ENCODE results near the gene HACD4. TPM values are rescaled to one million over a fixed set of nuclear protein-coding genes. Genes with fewer than 3 reads are reported as not detected.

HACD4 gene
- total RNA-seq, 2 experiments from 2014 or later: 1.1 to 1.6 TPM

- no peak for DNase-seq
These were observed 11.0 kb upstream of the HACD4 start for GRCh38 chr9:21042466-21042865.

GRCh38 chr9:21039302-21039701 is 7.9 kb upstream of the HACD4 start:
- Mint-ChIP-seq H3K36me3 (ENCODE audit: low read depth) (no peaks in the 10 kb centered on the region), H3K4me1 (ENCODE audit: low read depth) (peaks cover 5% of the 10 kb centered on the region), H3K27me3 (ENCODE audit: low read depth) (no peaks in the 10 kb centered on the region), H3K4me3 (no peak overlapping the region), H3K27ac (no peak overlapping the region), H3K9me3 (no peaks in the 10 kb centered on the region)
- DNase-seq: no peak
- intact Hi-C loops (cut with micrococcal nuclease): loop anchor here (10.0 kb wide), 2 partner anchors 535 to 965 kb away; partner anchors contain the start of gene CDKN2B
- CTCF ChIA-PET: interaction anchor here (0.5 kb wide), 1 partner anchor 1199 kb away, joined by 5 read pairs; no protein-coding TSS in a partner anchor

More at GRCh38 chr9:21042466-21042865, 11.0 kb upstream of the HACD4 start:
- intact Hi-C loops (cut with micrococcal nuclease): no loop called here
- Mint-ChIP-seq H3K27me3 (ENCODE audit: low read depth) (no peaks in the 10 kb centered on the region), H3K36me3 (ENCODE audit: low read depth) (no peaks in the 10 kb centered on the region), H3K4me1 (ENCODE audit: low read depth) (peaks cover 5% of the 10 kb centered on the region), H3K4me3 (no peak overlapping the region), H3K27ac (no peak overlapping the region), H3K9me3 (no peaks in the 10 kb centered on the region)
- CTCF ChIA-PET: no interaction called here

GRCh38 chr9:21037278-21037677 is 5.8 kb upstream of the HACD4 start:
- intact Hi-C loops (cut with micrococcal nuclease): loop anchor here (10.0 kb wide), 2 partner anchors 532 to 968 kb away; partner anchors contain the start of gene CDKN2B
- Mint-ChIP-seq H3K9me3 (no peaks in the 10 kb centered on the region), H3K4me3 (no peak overlapping the region), H3K27me3 (ENCODE audit: low read depth) (no peaks in the 10 kb centered on the region), H3K27ac (no peak overlapping the region), H3K36me3 (ENCODE audit: low read depth) (no peaks in the 10 kb centered on the region), H3K4me1 (ENCODE audit: low read depth) (peaks cover 12% of the 10 kb centered on the region)
- no peak for DNase-seq
- CTCF ChIA-PET: no interaction called here

GRCh38 chr9:21031808-21032183 is 356 bp upstream of the HACD4 start:
- intact Hi-C loops (cut with micrococcal nuclease): loop anchor here (1.0 to 10.0 kb wide), 17 partner anchors 30 to 1515 kb away; partner anchors contain the start of genes CDKN2B, FOCAD, KLHL9 and MTAP
- H3K27me3 Mint-ChIP-seq (ENCODE audit: low read depth): no peaks in the 10 kb centered on the region
- peak overlapping the region; percentile 69 for H3K27ac Mint-ChIP-seq
- H3K4me1 Mint-ChIP-seq (ENCODE audit: low read depth): peaks cover 21% of the 10 kb centered on the region
- DNase-seq: no peak
- peaks cover 1% of the 10 kb centered on the region for H3K36me3 Mint-ChIP-seq (ENCODE audit: low read depth)
- CTCF ChIA-PET: interaction anchor here (1.0 to 1.7 kb wide), 2 partner anchors 13 to 90 kb away, joined by 3 to 4 read pairs; no protein-coding TSS in a partner anchor
- no peaks in the 10 kb centered on the region for H3K9me3 Mint-ChIP-seq
- peak overlapping the region; percentile 49 for H3K4me3 Mint-ChIP-seq

GRCh38 chr9:21030389-21031035 is 928 bp downstream of the HACD4 start:
- Mint-ChIP-seq H3K4me1 (ENCODE audit: low read depth) (peaks cover 31% of the 10 kb centered on the region), H3K36me3 (ENCODE audit: low read depth) (peaks cover 7% of the 10 kb centered on the region), H3K27ac (no peak overlapping the region), H3K4me3 (no peak overlapping the region), H3K27me3 (ENCODE audit: low read depth) (no peaks in the 10 kb centered on the region), H3K9me3 (no peaks in the 10 kb centered on the region)
- CTCF ChIA-PET: interaction anchor here (0.6 to 1.5 kb wide), 6 partner anchors 19 to 1153 kb away, joined by 3 to 5 read pairs (median 3); no protein-coding TSS in a partner anchor
- intact Hi-C loops (cut with micrococcal nuclease): loop anchor here (1.0 to 10.0 kb wide), 20 partner anchors 29 to 1514 kb away; partner anchors contain the start of genes CDKN2B, FOCAD, KLHL9 and MTAP
- peak; percentile 43 for DNase-seq

GRCh38 chr9:21029661-21030060 is 1.8 kb downstream of the HACD4 start:
- CTCF ChIA-PET: interaction anchor here (1.2 to 1.5 kb wide), 2 partner anchors 18 to 67 kb away, joined by 3 to 5 read pairs; no protein-coding TSS in a partner anchor
- Mint-ChIP-seq H3K9me3 (no peaks in the 10 kb centered on the region), H3K36me3 (ENCODE audit: low read depth) (peaks cover 7% of the 10 kb centered on the region), H3K27ac (no peak overlapping the region), H3K27me3 (ENCODE audit: low read depth) (no peaks in the 10 kb centered on the region), H3K4me3 (no peak overlapping the region), H3K4me1 (ENCODE audit: low read depth) (peaks cover 31% of the 10 kb centered on the region)
- intact Hi-C loops (cut with micrococcal nuclease): loop anchor here (1.0 to 10.0 kb wide), 13 partner anchors 53 to 1513 kb away; partner anchors contain the start of genes CDKN2B, KLHL9 and MTAP
- DNase-seq: no peak

GRCh38 chr9:21028466-21028865 is 3.0 kb downstream of the HACD4 start:
- Mint-ChIP-seq H3K27me3 (ENCODE audit: low read depth) (no peaks in the 10 kb centered on the region), H3K4me3 (no peak overlapping the region), H3K9me3 (no peaks in the 10 kb centered on the region), H3K27ac (no peak overlapping the region), H3K36me3 (ENCODE audit: low read depth) (peaks cover 14% of the 10 kb centered on the region), H3K4me1 (ENCODE audit: low read depth) (peaks cover 37% of the 10 kb centered on the region)
- intact Hi-C loops (cut with micrococcal nuclease): no loop called here
- CTCF ChIA-PET: no interaction called here
- no peak for DNase-seq

- intact Hi-C loops (cut with micrococcal nuclease): no loop called here
- no peak overlapping the region for H3K27ac Mint-ChIP-seq
- no peaks in the 10 kb centered on the region for H3K27me3 Mint-ChIP-seq (ENCODE audit: low read depth)
- CTCF ChIA-PET: interaction anchor here (0.9 kb wide), 1 partner anchor 10 kb away, joined by 3 read pairs; no protein-coding TSS in a partner anchor
- H3K4me3 Mint-ChIP-seq: no peak overlapping the region
- DNase-seq: no peak
- peaks cover 3% of the 10 kb centered on the region for H3K9me3 Mint-ChIP-seq
- peaks cover 19% of the 10 kb centered on the region for H3K36me3 Mint-ChIP-seq (ENCODE audit: low read depth)
- peaks cover 30% of the 10 kb centered on the region for H3K4me1 Mint-ChIP-seq (ENCODE audit: low read depth)
These were observed 4.1 kb downstream of the HACD4 start for GRCh38 chr9:21027295-21027694.

- CTCF ChIA-PET: no interaction called here
- H3K27ac Mint-ChIP-seq: no peak overlapping the region
- peaks cover 26% of the 10 kb centered on the region for H3K36me3 Mint-ChIP-seq (ENCODE audit: low read depth)
- peaks cover 5% of the 10 kb centered on the region for H3K9me3 Mint-ChIP-seq
- intact Hi-C loops (cut with micrococcal nuclease): no loop called here
- H3K4me1 Mint-ChIP-seq (ENCODE audit: low read depth): peaks cover 31% of the 10 kb centered on the region
- no peaks in the 10 kb centered on the region for H3K27me3 Mint-ChIP-seq (ENCODE audit: low read depth)
- DNase-seq: no peak
- no peak overlapping the region for H3K4me3 Mint-ChIP-seq
These were observed 7.6 kb downstream of the HACD4 start for GRCh38 chr9:21023861-21024260.

GRCh38 chr9:21018177-21018576 is 13.3 kb downstream of the HACD4 start:
- Mint-ChIP-seq H3K4me1 (ENCODE audit: low read depth) (peaks cover 5% of the 10 kb centered on the region), H3K36me3 (ENCODE audit: low read depth) (peaks cover 31% of the 10 kb centered on the region), H3K9me3 (peaks cover 5% of the 10 kb centered on the region), H3K4me3 (no peak overlapping the region), H3K27ac (no peak overlapping the region), H3K27me3 (ENCODE audit: low read depth) (no peaks in the 10 kb centered on the region)
- no peak for DNase-seq
- intact Hi-C loops (cut with micrococcal nuclease): no loop called here
- CTCF ChIA-PET: interaction anchor here (1.3 kb wide), 1 partner anchor 9 kb away, joined by 3 read pairs; no protein-coding TSS in a partner anchor

- intact Hi-C loops (cut with micrococcal nuclease): no loop called here
- Mint-ChIP-seq H3K4me1 (ENCODE audit: low read depth) (peaks cover 5% of the 10 kb centered on the region), H3K4me3 (no peak overlapping the region), H3K36me3 (ENCODE audit: low read depth) (peaks cover 28% of the 10 kb centered on the region), H3K27me3 (ENCODE audit: low read depth) (no peaks in the 10 kb centered on the region), H3K9me3 (no peaks in the 10 kb centered on the region), H3K27ac (no peak overlapping the region)
- no peak for DNase-seq
- CTCF ChIA-PET: interaction anchor here (1.3 kb wide), 1 partner anchor 11 kb away, joined by 3 read pairs; no protein-coding TSS in a partner anchor
These were observed 14.5 kb downstream of the HACD4 start for GRCh38 chr9:21016701-21017491.

- Mint-ChIP-seq H3K27ac (no peak overlapping the region), H3K4me3 (no peak overlapping the region), H3K36me3 (ENCODE audit: low read depth) (peaks cover 28% of the 10 kb centered on the region), H3K27me3 (ENCODE audit: low read depth) (no peaks in the 10 kb centered on the region), H3K9me3 (no peaks in the 10 kb centered on the region), H3K4me1 (ENCODE audit: low read depth) (peaks cover 3% of the 10 kb centered on the region)
- CTCF ChIA-PET: no interaction called here
- intact Hi-C loops (cut with micrococcal nuclease): no loop called here
- DNase-seq: no peak
These were observed 15.4 kb downstream of the HACD4 start for GRCh38 chr9:21015995-21016394.

All from activated naive CD4-positive, alpha-beta T cell treated with anti-CD3 and anti-CD28 coated beads for 36 hours (primary cell).